OCI-LY3 (cell line): ENCODE measurements around the gene KANSL3.

Experiments
- H2AFZ ChIP-seq: fragments of 200-600, 300-600 bp; shearing (Covaris generic); 2 replicates; pipeline ENCODE4 v1.6.0; 2014; ENCODE audit warnings: antibody characterized with exemption, low read depth, low read length
- H3K27ac ChIP-seq: fragments of 200-600, 300-600 bp; sonication (generic); 2 replicates; pipeline ENCODE4 v1.5.1; 2014; ENCODE audit warnings: mild to moderate bottlenecking, low read length, moderate library complexity, mixed read lengths
- H3K27me3 ChIP-seq: fragments of 200-600, 300-600 bp; sonication (generic); 2 replicates; pipeline ENCODE4 v1.6.1; 2014; ENCODE audit warnings: low read depth, low read length, mixed read lengths
- H3K36me3 ChIP-seq: fragments of 200-600, 300-600 bp; sonication (generic); replicated peaks from 2 replicates; pipeline ENCODE3; 2014; ENCODE audit warnings: low read depth, low read length, mixed read lengths
- H3K4me1 ChIP-seq: fragments of 300-600, 200-600 bp; sonication (generic); 2 replicates; pipeline ENCODE4 v1.6.1; 2014; ENCODE audit warnings: low read length, mixed read lengths
- H3K4me2 ChIP-seq: fragments of 200-600, 300-600 bp; sonication (generic); 2 replicates; pipeline ENCODE4 v1.6.1; 2014; ENCODE audit warnings: low read length, mixed read lengths
- H3K4me3 ChIP-seq: fragments of 300-600, 200-600 bp; sonication (generic); 2 replicates; pipeline ENCODE4 v1.5.1; 2014; ENCODE audit warnings: antibody characterized with exemption, mild to moderate bottlenecking, low read length, moderate library complexity
- H3K79me2 ChIP-seq: fragments of 300-600, 200-600 bp; shearing (Covaris generic); 2 replicates; pipeline ENCODE4 v1.6.1; 2014; ENCODE audit warnings: mild to moderate bottlenecking, low read length, mixed read lengths
- H3K9ac ChIP-seq: fragments of 300-600, 200-600 bp; shearing (Covaris generic); 2 replicates; pipeline ENCODE4 v1.6.0; 2014; ENCODE audit warnings: mild to moderate bottlenecking, low read length, moderate library complexity
- H3K9me3 ChIP-seq: fragments of 200-600, 300-600 bp; shearing (Covaris generic); 2 replicates; pipeline ENCODE4 v1.6.1; 2014; ENCODE audit warnings: low read length, mixed read lengths; ENCODE audit not compliant: insufficient read depth
- H4K20me1 ChIP-seq: fragments of 200-600, 300-600 bp; sonication (generic); 2 replicates; pipeline ENCODE4 v1.6.1; 2016; ENCODE audit warnings: low read length, mixed read lengths; ENCODE audit not compliant: insufficient read depth
- EZH2phosphoT487 ChIP-seq: fragments of 200-600 bp; shearing (Covaris generic); IDR thresholded peaks from 2 replicates; pipeline ENCODE4 v1.6.1; 2018; ENCODE audit warnings: antibody characterized with exemption, mixed run types, low read depth
- TF ChIP-seq, protein P1 (sequence below): fragments of 200-600, 300-600 bp; sonication (generic); IDR thresholded peaks from 2 replicates; pipeline ENCODE4 v1.5.1; 2014; ENCODE audit warnings: antibody characterized with exemption, low read length, low read depth

KANSL3 gene

DNA sequence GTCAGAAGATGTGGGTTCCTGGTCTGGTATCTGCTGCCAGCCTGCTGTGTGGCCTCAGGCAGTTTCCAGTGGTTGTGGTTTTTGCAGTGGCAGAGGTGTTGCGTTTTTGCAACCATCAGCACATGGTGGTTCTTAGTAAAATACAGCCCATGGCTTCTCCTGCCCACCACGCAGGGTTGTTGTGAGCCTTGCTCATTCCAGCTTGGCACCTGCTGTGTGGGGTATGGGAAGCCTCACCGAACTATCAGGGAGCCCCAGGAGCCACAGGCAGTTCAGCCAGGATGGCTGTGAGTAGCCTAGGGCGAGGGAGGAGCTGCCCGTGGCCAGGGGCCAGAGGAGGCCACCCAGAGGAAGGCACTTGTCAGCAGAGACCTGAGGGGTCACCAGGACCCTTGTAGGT lies 91.8 kb downstream of the KANSL3 start:
- no peak overlapping the region for H3K4me3 ChIP-seq
- no peak overlapping the region for H3K27ac ChIP-seq
- no peaks in the 10 kb centered on the region for H3K4me1 ChIP-seq
- H3K9me3 ChIP-seq: no peaks in the 10 kb centered on the region
- H3K79me2 ChIP-seq: peaks cover 5% of the 10 kb centered on the region; the same call in 1 of the 2 replicates
- no peak for TF ChIP-seq EZH2phosphoT487
- TF ChIP-seq, protein P1, sequence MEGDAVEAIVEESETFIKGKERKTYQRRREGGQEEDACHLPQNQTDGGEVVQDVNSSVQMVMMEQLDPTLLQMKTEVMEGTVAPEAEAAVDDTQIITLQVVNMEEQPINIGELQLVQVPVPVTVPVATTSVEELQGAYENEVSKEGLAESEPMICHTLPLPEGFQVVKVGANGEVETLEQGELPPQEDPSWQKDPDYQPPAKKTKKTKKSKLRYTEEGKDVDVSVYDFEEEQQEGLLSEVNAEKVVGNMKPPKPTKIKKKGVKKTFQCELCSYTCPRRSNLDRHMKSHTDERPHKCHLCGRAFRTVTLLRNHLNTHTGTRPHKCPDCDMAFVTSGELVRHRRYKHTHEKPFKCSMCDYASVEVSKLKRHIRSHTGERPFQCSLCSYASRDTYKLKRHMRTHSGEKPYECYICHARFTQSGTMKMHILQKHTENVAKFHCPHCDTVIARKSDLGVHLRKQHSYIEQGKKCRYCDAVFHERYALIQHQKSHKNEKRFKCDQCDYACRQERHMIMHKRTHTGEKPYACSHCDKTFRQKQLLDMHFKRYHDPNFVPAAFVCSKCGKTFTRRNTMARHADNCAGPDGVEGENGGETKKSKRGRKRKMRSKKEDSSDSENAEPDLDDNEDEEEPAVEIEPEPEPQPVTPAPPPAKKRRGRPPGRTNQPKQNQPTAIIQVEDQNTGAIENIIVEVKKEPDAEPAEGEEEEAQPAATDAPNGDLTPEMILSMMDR: no peak
- H3K9ac ChIP-seq: no peak overlapping the region
- H3K4me2 ChIP-seq: no peak overlapping the region
- peaks cover 46% of the 10 kb centered on the region for H4K20me1 ChIP-seq
- H3K36me3 ChIP-seq: peaks cover 20% of the 10 kb centered on the region
- H3K27me3 ChIP-seq: no peaks in the 10 kb centered on the region
- no peak overlapping the region for H2AFZ ChIP-seq
